Measurements from ENCODE around the gene ZNF433. TPM values are rescaled to one million over a fixed set of nuclear protein-coding genes. Genes with fewer than 3 reads are reported as not detected.

The ZNF433 gene
- polyA plus RNA-seq, 1 of the 3 experiments (the other 2 are of a cell fraction), result 1.9 TPM

- H3K79me2 ChIP-seq (ENCODE audit: insufficient read depth), result no peaks in the 10 kb centered on the region
- DNase-seq, result peak; percentile 97
- no peaks in the 10 kb centered on the region; a peak in 1 of 4 replicates for H3K4me1 ChIP-seq (ENCODE audit: control insufficient read depth in 1 of 2, insufficient read depth in 2 of 2, low read depth in 1 of 2, low read length in 1 of 2)
- no peaks in the 10 kb centered on the region for H3K9me3 ChIP-seq
- ChIA-PET CTCF (interaction anchor here (0.6 to 2.6 kb wide), 4 partner anchors 13 to 76 kb away, joined by 3 to 12 read pairs (median 4); partner anchors contain the start of genes ZNF20 and ZNF878), POLR2A (interaction anchor here (0.6 to 1.6 kb wide), 6 partner anchors 24 to 268 kb away, joined by 3 to 8 read pairs (median 3); partner anchors contain the start of genes ZNF20, ZNF433, ZNF563 and ZNF69)
- no peaks in the 10 kb centered on the region for H3K36me3 ChIP-seq (replicated peaks in 1 of 2; ENCODE audit: control insufficient read depth in 1 of 2, insufficient read depth in 2 of 2, low read length in 1 of 2)
- H2AFZ ChIP-seq (ENCODE audit: low read depth), result peak within 1 kb of the TSS; percentile 65; the same call in 1 of the 2 replicates
- no peaks in the 10 kb centered on the region for H3K9me2 ChIP-seq
- no peaks in the 10 kb centered on the region for H3K27me3 ChIP-seq (ENCODE audit: insufficient read depth)
- no peaks in the 10 kb centered on the region for H4K20me1 ChIP-seq (ENCODE audit: insufficient read depth)
- no peaks in the 10 kb centered on the region for H3F3A ChIP-seq (replicated peaks; ENCODE audit: insufficient read depth)
- TF ChIP-seq TEAD4 (IDR thresholded peaks at IDR 0.05; ENCODE audit: borderline replicate concordance, insufficient read depth) (no peak), POLR2AphosphoS5 (IDR thresholded peaks at IDR 0.05; ENCODE audit: low read depth, low read length) (peak; percentile 79), CHD2 (IDR thresholded peaks at IDR 0.05; ENCODE audit: low read length, partially characterized antibody) (no peak), RCOR1 (IDR thresholded peaks at IDR 0.05; ENCODE audit: low read length) (peak; percentile 29; the same call in 1 of the 2 replicates), MXI1 (IDR thresholded peaks at IDR 0.05; ENCODE audit: low read depth, low read length) (peak; percentile 47), MAX (IDR thresholded peaks at IDR 0.05; ENCODE audit: low read depth) (no peak), REST (IDR thresholded peaks at IDR 0.05; ENCODE audit: low read depth, low read length) (no peak), YY1 (IDR thresholded peaks at IDR 0.05; ENCODE audit: low read depth) (no peak), PBX3 (IDR thresholded peaks at IDR 0.05) (peak; percentile 92), RFX5 (IDR thresholded peaks at IDR 0.05; ENCODE audit: low read length) (no peak), RXRA (IDR thresholded peaks at IDR 0.05; ENCODE audit: borderline replicate concordance, low read depth) (no peak), USF2 (IDR thresholded peaks at IDR 0.05; ENCODE audit: borderline replicate concordance, low read depth, low read length) (no peak), SIN3A (IDR thresholded peaks at IDR 0.05; ENCODE audit: borderline replicate concordance, low read depth, low read length) (0 out of 2 replicates have a peak, but pooled peaks have one; percentile 25), FOSL2 (IDR thresholded peaks at IDR 0.05; ENCODE audit: borderline replicate concordance, low read depth) (no peak), NFIC (IDR thresholded peaks at IDR 0.05; ENCODE audit: borderline replicate concordance) (no peak), JUND (IDR thresholded peaks at IDR 0.05) (no peak), TAF1 (IDR thresholded peaks at IDR 0.05; ENCODE audit: borderline replicate concordance, low read depth, low read length) (peak; percentile 46; the same call in 1 of the 2 replicates)
- H3K4me3 ChIP-seq (ENCODE audit: low read depth in 2 of 2, low read length in 1 of 2), result peak within 1 kb of the TSS; percentile 55 to 69
- H3K27ac ChIP-seq (ENCODE audit: low read depth in 2 of 2, low read length in 1 of 2), result peak within 1 kb of the TSS in 1 of 2 experiments; percentile 67; a peak in 1 of 4 replicates
- peak within 1 kb of the TSS; percentile 66 for H3K9ac ChIP-seq
- peak within 1 kb of the TSS; percentile 67 for H3K4me2 ChIP-seq
- WGBS (ENCODE audit: low lambda C conversion rate), result 11% methylated on average over 29 of the region's 66 CpGs
These were observed 29.4 kb upstream of the ZNF433 start, which contains the start of gene ZNF844 for GRCh38 chr19:12064590-12065538. TSS of gene ZNF844 (plus strand) at chr19:12064731. CDS start at chr19:12064874, 143 bp downstream.

Data from SK-N-SH (cell line).